Measurements from ENCODE around the gene ARHGAP22. TPM values are rescaled to one million over a fixed set of nuclear protein-coding genes. Genes with fewer than 3 reads are reported as not detected.

ARHGAP22 gene
- total and polyA plus RNA-seq, 2 experiments from 2014 or later = 41.9 to 44.4 TPM

DNA sequence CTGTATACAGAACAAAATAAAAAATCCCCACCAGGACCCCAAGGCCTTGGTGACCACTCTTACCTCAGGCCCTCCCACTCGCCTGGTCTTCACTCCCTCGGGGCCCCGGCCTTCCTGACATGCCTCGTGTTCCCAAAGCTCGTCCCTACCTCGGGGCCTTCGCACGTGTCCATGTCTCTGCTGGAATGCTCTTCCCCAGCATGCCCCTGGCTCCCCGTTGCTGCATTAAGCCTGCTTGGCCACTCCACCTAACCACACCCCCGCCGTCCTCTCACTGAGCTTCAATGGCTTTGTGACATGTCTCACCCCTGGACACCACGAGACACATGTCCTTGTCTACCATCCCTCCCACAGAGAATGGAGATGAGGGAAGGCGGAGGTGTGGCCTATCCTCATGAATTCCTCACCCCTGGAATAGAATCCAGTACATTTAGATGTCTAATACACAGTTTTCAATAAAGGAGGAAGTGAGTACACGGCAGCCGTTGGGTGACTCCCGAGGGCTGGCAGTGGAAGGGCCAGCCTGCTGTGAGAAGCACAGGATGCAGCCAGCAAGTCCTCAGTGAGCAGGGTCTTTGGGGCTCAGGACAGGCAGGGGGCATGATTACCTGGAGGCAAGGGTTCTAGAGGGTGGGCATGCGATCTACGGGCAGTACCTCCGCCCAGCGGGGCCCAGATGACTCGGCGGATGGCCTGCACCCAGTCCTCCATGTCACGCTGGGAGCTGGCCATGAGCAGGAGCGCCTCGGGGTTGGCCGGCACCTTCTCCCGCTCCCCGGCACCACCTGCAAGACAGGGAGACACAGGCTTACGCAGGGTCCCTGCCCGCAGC is 125.7 kb downstream of the ARHGAP22 start:
- Histone ChIP-seq H3K4me3 (no peak overlapping the region), H2AFZ (no peak overlapping the region), H3K4me2 (ENCODE audit: unreplicated experiment) (no peak overlapping the region), H3F3A (ENCODE audit: insufficient read depth) (peaks cover 13% of the 10 kb centered on the region; the same call in 1 of the 2 replicates), H3K36me3 (ENCODE audit: low read depth) (peaks cover 5% of the 10 kb centered on the region; the same call in 1 of the 2 replicates), H3K27ac (no peak overlapping the region), H3K9me2 (ENCODE audit: insufficient read depth) (no peaks in the 10 kb centered on the region), H3K79me2 (ENCODE audit: insufficient read depth) (peaks cover 77% of the 10 kb centered on the region), H4K20me1 (ENCODE audit: insufficient read depth) (0 out of 2 replicates have a peak, but pooled peaks cover 4% of the 10 kb centered on the region), H3K9me3 (ENCODE audit: low read depth) (no peaks in the 10 kb centered on the region), H3K27me3 (replicated peaks; ENCODE audit: insufficient read depth) (no peaks in the 10 kb centered on the region), H3K9ac (no peak overlapping the region), H3K4me1 (ENCODE audit: insufficient read depth) (no peaks in the 10 kb centered on the region)
- in situ Hi-C loops (cut with MboI) = no loop called here
- 87 to 91% methylated on average over 29 to 30 of the region's 30 CpGs for WGBS, 2 experiments (ENCODE audit: low coverage in 1 of 2, low lambda C conversion rate in 2 of 2, missing lambda C conversion rate in 2 of 2)
- TF ChIP-seq EZH2phosphoT487 (IDR thresholded peaks at IDR 0.05; ENCODE audit: insufficient read depth, low read depth) = no peak
- no peak for TF ChIP-seq EZH2 (IDR thresholded peaks at IDR 0.05; ENCODE audit: insufficient read depth, poor library complexity, severe bottlenecking)
- no peak for DNase-seq

DNA sequence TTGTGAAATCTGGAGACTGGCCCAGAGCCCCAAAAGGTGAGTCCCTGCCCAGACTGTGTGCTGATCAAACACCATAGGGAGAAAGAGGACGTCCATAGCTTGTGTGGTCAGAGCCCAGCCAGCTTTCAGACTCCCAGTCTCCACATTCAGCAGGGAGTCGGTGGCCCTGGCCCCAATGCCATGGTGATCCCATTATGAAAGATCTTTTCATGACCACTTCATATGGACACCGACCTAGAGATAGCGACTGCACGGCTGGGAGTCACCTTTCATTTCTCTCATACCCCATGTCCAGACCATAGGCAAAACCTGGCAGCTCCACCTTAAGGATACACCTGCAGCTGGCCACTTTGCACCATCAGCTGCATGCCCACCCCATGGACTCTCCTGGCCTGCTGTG is 126.4 kb downstream of the ARHGAP22 start:
- Histone ChIP-seq H3K36me3 (ENCODE audit: low read depth) (peaks cover 6% of the 10 kb centered on the region; the same call in 1 of the 2 replicates), H4K20me1 (ENCODE audit: insufficient read depth) (0 out of 2 replicates have a peak, but pooled peaks cover 4% of the 10 kb centered on the region), H3K79me2 (ENCODE audit: insufficient read depth) (peaks cover 76% of the 10 kb centered on the region), H3K4me2 (ENCODE audit: unreplicated experiment) (no peak overlapping the region), H2AFZ (no peak overlapping the region), H3K27ac (no peak overlapping the region), H3K9me2 (ENCODE audit: insufficient read depth) (no peaks in the 10 kb centered on the region), H3F3A (ENCODE audit: insufficient read depth) (peaks cover 18% of the 10 kb centered on the region; the same call in 1 of the 2 replicates), H3K9me3 (ENCODE audit: low read depth) (no peaks in the 10 kb centered on the region), H3K4me1 (ENCODE audit: insufficient read depth) (no peaks in the 10 kb centered on the region), H3K9ac (no peak overlapping the region), H3K27me3 (replicated peaks; ENCODE audit: insufficient read depth) (no peaks in the 10 kb centered on the region), H3K4me3 (no peak overlapping the region)
- in situ Hi-C loops (cut with MboI) = no loop called here
- no peak for DNase-seq
- no peak for TF ChIP-seq EZH2 (IDR thresholded peaks at IDR 0.05; ENCODE audit: insufficient read depth, poor library complexity, severe bottlenecking)
- no peak for TF ChIP-seq EZH2phosphoT487 (IDR thresholded peaks at IDR 0.05; ENCODE audit: insufficient read depth, low read depth)
- WGBS, 2 experiments (ENCODE audit: low coverage in 1 of 2, low lambda C conversion rate in 2 of 2, missing lambda C conversion rate in 2 of 2) = 96 to 100% methylated on average over 5 of the region's 5 CpGs

DNA sequence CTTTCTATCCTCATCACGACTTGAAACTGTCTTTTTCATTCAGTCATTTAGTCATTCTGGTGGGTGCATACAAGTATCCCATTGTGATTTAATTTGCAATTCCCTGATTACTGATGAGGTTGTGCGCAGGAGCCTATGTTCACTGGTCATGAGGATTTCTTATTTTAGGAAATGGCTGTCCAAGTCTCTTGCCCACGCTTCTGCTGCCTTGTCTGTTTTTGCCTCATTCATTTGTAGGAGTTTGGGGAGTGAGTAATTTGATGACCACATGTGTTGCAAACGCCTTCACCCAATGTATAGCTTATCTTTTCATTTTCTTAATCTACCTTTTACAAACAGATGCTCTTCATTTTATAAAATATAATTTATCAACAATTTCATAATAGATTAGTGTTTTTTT is 127.3 kb downstream of the ARHGAP22 start:
- H2AFZ ChIP-seq = no peak overlapping the region
- 70 to 76% methylated on average over 4 of the region's 4 CpGs for WGBS, 2 experiments (ENCODE audit: low coverage in 1 of 2, low lambda C conversion rate in 2 of 2, missing lambda C conversion rate in 2 of 2)
- H3K27me3 ChIP-seq (replicated peaks; ENCODE audit: insufficient read depth) = no peaks in the 10 kb centered on the region
- no peak for DNase-seq
- no peak overlapping the region for H3K4me3 ChIP-seq
- H4K20me1 ChIP-seq (ENCODE audit: insufficient read depth) = no peaks in the 10 kb centered on the region
- H3K9me3 ChIP-seq (ENCODE audit: low read depth) = no peaks in the 10 kb centered on the region
- peaks cover 76% of the 10 kb centered on the region for H3K79me2 ChIP-seq (ENCODE audit: insufficient read depth)
- H3K27ac ChIP-seq = no peak overlapping the region
- no peak overlapping the region for H3K9ac ChIP-seq
- H3K4me1 ChIP-seq (ENCODE audit: insufficient read depth) = no peaks in the 10 kb centered on the region
- no peak for TF ChIP-seq EZH2 (IDR thresholded peaks at IDR 0.05; ENCODE audit: insufficient read depth, poor library complexity, severe bottlenecking)
- no peak for TF ChIP-seq EZH2phosphoT487 (IDR thresholded peaks at IDR 0.05; ENCODE audit: insufficient read depth, low read depth)
- in situ Hi-C loops (cut with MboI) = no loop called here
- no peak overlapping the region for H3K4me2 ChIP-seq (ENCODE audit: unreplicated experiment)
- peaks cover 18% of the 10 kb centered on the region; the same call in 1 of the 2 replicates for H3F3A ChIP-seq (ENCODE audit: insufficient read depth)
- H3K36me3 ChIP-seq (ENCODE audit: low read depth) = peaks cover 13% of the 10 kb centered on the region
- no peaks in the 10 kb centered on the region for H3K9me2 ChIP-seq (ENCODE audit: insufficient read depth)

DNA sequence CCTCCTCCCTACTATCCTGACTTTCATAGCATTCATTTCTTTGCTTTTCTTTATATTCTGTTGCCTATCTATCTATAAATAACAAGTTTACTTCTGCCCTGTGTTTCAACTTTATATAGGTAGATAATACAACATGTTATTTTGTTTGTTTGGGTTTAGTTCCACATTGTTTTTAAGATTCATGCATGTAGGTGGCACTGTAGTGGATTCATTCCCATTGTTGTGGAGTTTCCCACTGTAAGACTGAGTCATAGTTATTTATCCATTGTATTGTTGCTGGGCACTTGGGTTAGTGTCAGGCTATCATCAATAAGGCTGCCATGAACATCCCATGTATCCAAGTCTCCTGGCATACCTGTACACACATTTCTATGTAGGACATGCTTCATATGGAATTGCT is 127.7 kb downstream of the ARHGAP22 start:
- Histone ChIP-seq H3K4me3 (no peak overlapping the region), H3F3A (ENCODE audit: insufficient read depth) (peaks cover 18% of the 10 kb centered on the region; the same call in 1 of the 2 replicates), H3K4me1 (ENCODE audit: insufficient read depth) (no peaks in the 10 kb centered on the region), H3K4me2 (ENCODE audit: unreplicated experiment) (no peak overlapping the region), H3K27ac (no peak overlapping the region), H2AFZ (no peak overlapping the region), H3K36me3 (ENCODE audit: low read depth) (peaks cover 13% of the 10 kb centered on the region), H3K27me3 (replicated peaks; ENCODE audit: insufficient read depth) (no peaks in the 10 kb centered on the region), H3K9ac (no peak overlapping the region), H3K79me2 (ENCODE audit: insufficient read depth) (peaks cover 75% of the 10 kb centered on the region), H3K9me2 (ENCODE audit: insufficient read depth) (no peaks in the 10 kb centered on the region), H3K9me3 (ENCODE audit: low read depth) (no peaks in the 10 kb centered on the region), H4K20me1 (ENCODE audit: insufficient read depth) (no peaks in the 10 kb centered on the region)
- no peak for TF ChIP-seq EZH2 (IDR thresholded peaks at IDR 0.05; ENCODE audit: insufficient read depth, poor library complexity, severe bottlenecking)
- no peak for TF ChIP-seq EZH2phosphoT487 (IDR thresholded peaks at IDR 0.05; ENCODE audit: insufficient read depth, low read depth)
- in situ Hi-C loops (cut with MboI) = no loop called here
- DNase-seq = no peak
